Ishikawa (cell line): ENCODE data around the gene ATF6.

Experiments
- TAF1 ChIP-seq: IDR thresholded peaks from 2 replicates; pipeline ENCODE4 v1.6.1; 2012; ENCODE audit warnings: low read depth, mild to moderate bottlenecking
- TCF12 ChIP-seq: IDR thresholded peaks from 2 replicates; pipeline ENCODE4 v1.6.1; 2012; ENCODE audit warnings: low read depth
- TF ChIP-seq, protein P1 (sequence below): IDR thresholded peaks from 2 replicates; pipeline ENCODE4 v1.6.1; 2012; ENCODE audit warnings: low read depth, mild to moderate bottlenecking
- TF ChIP-seq, protein P2 (sequence below): IDR thresholded peaks from 2 replicates; pipeline ENCODE4 v1.6.1; 2012

- TF ChIP-seq, protein P1, sequence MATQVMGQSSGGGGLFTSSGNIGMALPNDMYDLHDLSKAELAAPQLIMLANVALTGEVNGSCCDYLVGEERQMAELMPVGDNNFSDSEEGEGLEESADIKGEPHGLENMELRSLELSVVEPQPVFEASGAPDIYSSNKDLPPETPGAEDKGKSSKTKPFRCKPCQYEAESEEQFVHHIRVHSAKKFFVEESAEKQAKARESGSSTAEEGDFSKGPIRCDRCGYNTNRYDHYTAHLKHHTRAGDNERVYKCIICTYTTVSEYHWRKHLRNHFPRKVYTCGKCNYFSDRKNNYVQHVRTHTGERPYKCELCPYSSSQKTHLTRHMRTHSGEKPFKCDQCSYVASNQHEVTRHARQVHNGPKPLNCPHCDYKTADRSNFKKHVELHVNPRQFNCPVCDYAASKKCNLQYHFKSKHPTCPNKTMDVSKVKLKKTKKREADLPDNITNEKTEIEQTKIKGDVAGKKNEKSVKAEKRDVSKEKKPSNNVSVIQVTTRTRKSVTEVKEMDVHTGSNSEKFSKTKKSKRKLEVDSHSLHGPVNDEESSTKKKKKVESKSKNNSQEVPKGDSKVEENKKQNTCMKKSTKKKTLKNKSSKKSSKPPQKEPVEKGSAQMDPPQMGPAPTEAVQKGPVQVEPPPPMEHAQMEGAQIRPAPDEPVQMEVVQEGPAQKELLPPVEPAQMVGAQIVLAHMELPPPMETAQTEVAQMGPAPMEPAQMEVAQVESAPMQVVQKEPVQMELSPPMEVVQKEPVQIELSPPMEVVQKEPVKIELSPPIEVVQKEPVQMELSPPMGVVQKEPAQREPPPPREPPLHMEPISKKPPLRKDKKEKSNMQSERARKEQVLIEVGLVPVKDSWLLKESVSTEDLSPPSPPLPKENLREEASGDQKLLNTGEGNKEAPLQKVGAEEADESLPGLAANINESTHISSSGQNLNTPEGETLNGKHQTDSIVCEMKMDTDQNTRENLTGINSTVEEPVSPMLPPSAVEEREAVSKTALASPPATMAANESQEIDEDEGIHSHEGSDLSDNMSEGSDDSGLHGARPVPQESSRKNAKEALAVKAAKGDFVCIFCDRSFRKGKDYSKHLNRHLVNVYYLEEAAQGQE: no peak
- TF ChIP-seq TAF1 (no peak), TCF12 (no peak)
- TF ChIP-seq, protein P2, sequence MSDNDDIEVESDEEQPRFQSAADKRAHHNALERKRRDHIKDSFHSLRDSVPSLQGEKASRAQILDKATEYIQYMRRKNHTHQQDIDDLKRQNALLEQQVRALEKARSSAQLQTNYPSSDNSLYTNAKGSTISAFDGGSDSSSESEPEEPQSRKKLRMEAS: no peak
These were observed 58.5 kb downstream of the ATF6 start for GRCh38 chr1:161824618-161825017.
